Activated naive CD4-positive, alpha-beta T cell treated with anti-CD3 and anti-CD28 coated beads, Interleukin-2, amount 10 ng/mL, durations not matched to agents 7 days and 5 days (primary cell): ENCODE measurements around the gene ATL3.
"Not testable (repeated sequence)": the region's sequence is repeated elsewhere in the genome, so short reads cannot be mapped to it uniquely, and the experiment has no call there.

Experiments
- CTCF ChIA-PET: fragments of 350-600 bp; sonication (Branson Sonifier 250); formaldehyde crosslinking; loops from one replicate; lab custom pipeline; 2021; ENCODE audit warnings: antibody characterized with exemption; lab: Charles Lee
- DNase-seq: peaks from one replicate; pipeline ENCODE4 v3.0.0-alpha.2; 2020
- H3K27ac Mint-ChIP-seq: one replicate; pipeline ENCODE4 v1.8.0; 2021; ENCODE audit warnings: mild to moderate bottlenecking, moderate library complexity, mixed read lengths
- H3K27me3 Mint-ChIP-seq: one replicate; pipeline ENCODE4 v1.8.0; 2021; ENCODE audit warnings: mild to moderate bottlenecking, mixed read lengths
- H3K36me3 Mint-ChIP-seq: one replicate; pipeline ENCODE4 v1.8.0; 2021; ENCODE audit warnings: mixed read lengths
- H3K4me1 Mint-ChIP-seq: one replicate; pipeline ENCODE4 v1.8.0; 2021; ENCODE audit warnings: mixed read lengths
- H3K4me3 Mint-ChIP-seq: one replicate; pipeline ENCODE4 v1.8.0; 2021; ENCODE audit warnings: mild to moderate bottlenecking, moderate library complexity, mixed read lengths
- H3K9me3 Mint-ChIP-seq: one replicate; pipeline ENCODE4 v1.8.0; 2021; ENCODE audit warnings: mixed read lengths

ATL3 gene

DNA sequence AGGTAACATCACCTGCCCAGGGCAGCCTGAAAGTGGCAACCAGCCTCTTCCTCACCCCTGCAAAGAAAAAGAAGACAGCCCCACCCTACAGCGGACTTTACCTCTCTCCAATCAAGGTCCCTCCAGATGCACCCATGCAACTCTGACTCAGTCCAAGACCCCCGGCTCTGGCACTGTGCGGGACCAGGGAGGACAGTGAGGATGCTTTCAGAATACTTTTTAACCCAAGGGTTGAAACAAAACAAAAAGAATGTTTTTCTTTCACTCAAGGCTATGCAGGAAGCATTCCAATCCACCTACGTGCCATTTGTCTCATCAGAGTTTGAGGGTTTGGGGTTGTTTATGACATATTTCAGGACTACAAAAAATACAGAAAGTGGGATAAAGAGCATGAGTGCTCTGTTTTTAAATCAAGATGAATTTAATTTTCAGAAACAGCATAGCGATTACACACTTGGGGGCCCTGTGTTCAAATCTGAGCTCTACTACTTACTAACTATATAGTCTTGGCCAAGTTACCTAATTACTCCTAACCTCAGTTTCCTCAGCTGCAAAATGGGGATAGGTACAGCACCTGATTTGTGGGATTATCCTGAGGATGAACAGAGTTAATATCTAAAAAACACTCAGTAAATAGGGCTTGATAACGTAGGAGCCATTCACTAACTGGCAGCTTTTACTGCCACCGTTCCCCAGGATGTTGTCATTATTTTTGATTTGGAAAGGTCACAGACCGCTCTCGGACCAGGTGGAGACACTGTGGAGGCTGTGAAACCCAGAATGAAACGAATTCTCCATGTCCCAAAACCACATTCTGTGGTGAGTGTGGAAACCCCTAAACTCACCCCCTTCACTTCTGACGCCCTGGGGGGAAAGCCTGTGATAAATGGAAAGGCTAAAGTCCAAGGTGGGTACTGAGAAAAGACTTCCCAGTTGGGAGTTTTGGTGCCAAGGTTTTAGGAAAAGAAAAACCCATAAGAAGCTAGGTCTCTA, 62.5 kb downstream of the ATL3 start:
- CTCF ChIA-PET: interaction anchor here (1.2 kb wide), 1 partner anchor 27 kb away, joined by 3 read pairs; no protein-coding TSS in a partner anchor
- H3K4me1 Mint-ChIP-seq: peaks cover 5% of the 10 kb centered on the region
- no peak for DNase-seq
- peaks cover 20% of the 10 kb centered on the region for H3K27me3 Mint-ChIP-seq
- no peaks in the 10 kb centered on the region for H3K9me3 Mint-ChIP-seq
- no peak overlapping the region for H3K4me3 Mint-ChIP-seq
- H3K36me3 Mint-ChIP-seq: no peaks in the 10 kb centered on the region
- H3K27ac Mint-ChIP-seq: no peak overlapping the region

- DNase-seq: no peak
- H3K4me1 Mint-ChIP-seq: no peaks in the 10 kb centered on the region
- no peaks in the 10 kb centered on the region for H3K36me3 Mint-ChIP-seq
- CTCF ChIA-PET: no interaction called here
- H3K27me3 Mint-ChIP-seq: peaks cover 3% of the 10 kb centered on the region
- H3K27ac Mint-ChIP-seq: no peak overlapping the region
- no peaks in the 10 kb centered on the region for H3K9me3 Mint-ChIP-seq
- H3K4me3 Mint-ChIP-seq: no peak overlapping the region
Measured at GRCh38 chr11:63603180-63603518, 68.0 kb downstream of the ATL3 start.

GRCh38 chr11:63602290-63603179, 68.6 kb downstream of the ATL3 start:
- H3K4me1 Mint-ChIP-seq, CTCF ChIA-PET, DNase-seq, H3K27me3 Mint-ChIP-seq, H3K27ac Mint-ChIP-seq, H3K4me3 Mint-ChIP-seq, H3K9me3 Mint-ChIP-seq, H3K36me3 Mint-ChIP-seq: not testable (repeated sequence)

GRCh38 chr11:63599211-63600122, 71.7 kb downstream of the ATL3 start:
- CTCF ChIA-PET: no interaction called here
- Mint-ChIP-seq H3K27ac (no peak overlapping the region), H3K4me1 (no peaks in the 10 kb centered on the region), H3K4me3 (no peak overlapping the region), H3K27me3 (no peaks in the 10 kb centered on the region), H3K36me3 (no peaks in the 10 kb centered on the region), H3K9me3 (no peaks in the 10 kb centered on the region)
- DNase-seq: no peak

DNA sequence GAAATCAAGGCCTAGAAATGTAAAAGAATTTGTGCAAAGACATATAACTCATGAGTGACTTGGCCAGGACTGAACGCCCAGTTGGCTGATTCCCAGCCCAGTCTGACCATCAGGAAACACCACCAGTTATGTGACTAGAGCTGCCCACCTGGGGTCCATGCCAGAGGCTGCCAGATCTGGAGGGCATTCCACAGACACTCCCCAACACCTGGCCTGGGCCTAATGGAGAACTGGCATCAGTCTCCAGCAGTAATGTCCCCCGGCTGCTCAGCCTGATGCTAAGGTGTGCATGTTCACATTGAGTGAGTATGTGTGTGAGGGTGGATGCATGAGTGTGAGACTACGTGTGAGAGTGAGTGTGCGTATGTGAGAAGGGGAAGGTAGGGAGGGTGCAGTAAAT, 72.6 kb downstream of the ATL3 start:
- Mint-ChIP-seq H3K9me3 (no peaks in the 10 kb centered on the region), H3K27me3 (no peaks in the 10 kb centered on the region), H3K4me3 (no peak overlapping the region), H3K36me3 (no peaks in the 10 kb centered on the region), H3K4me1 (no peaks in the 10 kb centered on the region), H3K27ac (no peak overlapping the region)
- CTCF ChIA-PET: no interaction called here
- no peak for DNase-seq

DNA sequence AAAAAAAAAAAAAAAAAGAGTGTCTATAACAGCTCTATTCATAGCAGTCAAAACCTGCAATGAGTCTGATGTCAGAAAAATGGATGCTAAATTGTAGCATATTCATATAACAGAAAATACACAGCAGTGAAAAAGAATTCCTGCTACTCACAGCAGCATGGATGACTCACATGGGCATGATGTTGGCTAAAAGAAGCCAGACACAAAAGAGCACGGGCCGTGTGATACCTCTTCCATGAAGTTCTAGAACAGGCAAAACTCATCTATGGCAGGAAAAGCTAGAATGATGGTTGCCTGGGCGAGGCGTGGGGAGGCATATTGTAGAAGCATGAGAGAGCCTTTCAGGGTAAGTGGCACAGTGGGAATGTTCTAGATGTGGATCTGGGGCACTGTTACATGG, 75.9 kb downstream of the ATL3 start:
- Mint-ChIP-seq H3K4me1 (no peaks in the 10 kb centered on the region), H3K9me3 (no peaks in the 10 kb centered on the region), H3K4me3 (no peak overlapping the region), H3K27ac (no peak overlapping the region), H3K36me3 (no peaks in the 10 kb centered on the region), H3K27me3 (peaks cover under 1% of the 10 kb centered on the region)
- no peak for DNase-seq
- CTCF ChIA-PET: no interaction called here

DNA sequence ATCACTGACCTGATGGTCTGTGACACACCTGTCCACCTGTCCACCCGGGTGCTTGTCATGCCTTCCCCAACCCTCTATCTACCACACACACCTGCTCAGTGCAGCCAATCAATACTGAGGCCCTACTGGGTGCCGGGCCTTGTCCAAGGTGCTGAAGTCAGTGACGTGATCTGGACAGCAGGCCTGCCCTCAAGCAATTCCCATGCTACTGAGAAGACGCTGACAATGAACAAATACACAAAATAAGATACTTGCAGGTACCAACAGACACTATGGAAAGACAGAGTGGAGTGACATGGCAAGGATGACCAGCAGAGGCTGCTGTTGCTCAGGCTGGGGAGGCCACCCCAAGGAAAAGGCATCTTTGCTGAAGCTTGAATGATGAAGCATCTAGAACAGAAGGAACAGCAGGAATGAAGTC, 78.2 kb downstream of the ATL3 start:
- peak; percentile 25 for DNase-seq
- no peaks in the 10 kb centered on the region for H3K9me3 Mint-ChIP-seq
- no peak overlapping the region for H3K4me3 Mint-ChIP-seq
- no peaks in the 10 kb centered on the region for H3K36me3 Mint-ChIP-seq
- H3K27ac Mint-ChIP-seq: no peak overlapping the region
- H3K27me3 Mint-ChIP-seq: peaks cover 4% of the 10 kb centered on the region
- H3K4me1 Mint-ChIP-seq: no peaks in the 10 kb centered on the region
- CTCF ChIA-PET: no interaction called here

- no peak for DNase-seq
- no peaks in the 10 kb centered on the region for H3K9me3 Mint-ChIP-seq
- H3K27ac Mint-ChIP-seq: no peak overlapping the region
- H3K4me1 Mint-ChIP-seq: no peaks in the 10 kb centered on the region
- no peaks in the 10 kb centered on the region for H3K36me3 Mint-ChIP-seq
- peaks cover 4% of the 10 kb centered on the region for H3K27me3 Mint-ChIP-seq
- CTCF ChIA-PET: no interaction called here
- no peak overlapping the region for H3K4me3 Mint-ChIP-seq
Measured at GRCh38 chr11:63590024-63590788, 81.0 kb downstream of the ATL3 start.

DNA sequence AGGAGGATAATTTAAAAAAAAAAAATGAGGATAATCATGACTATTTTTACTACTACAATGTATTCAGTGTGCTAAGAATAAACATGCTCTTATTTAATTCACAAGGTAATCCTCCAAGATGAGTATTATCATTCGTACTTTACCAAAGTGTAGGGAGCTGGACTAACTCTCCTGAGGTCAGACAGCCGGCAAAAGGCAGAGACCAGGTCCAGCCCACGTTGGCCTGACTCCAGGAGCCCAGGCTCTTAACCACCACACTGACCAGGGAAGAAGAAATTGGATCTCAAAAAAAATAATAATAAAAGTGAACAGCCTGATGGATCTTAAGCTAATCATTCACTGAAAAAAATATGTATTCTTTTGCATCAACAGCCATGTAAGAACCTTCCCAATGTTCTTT, 82.2 kb downstream of the ATL3 start:
- H3K36me3 Mint-ChIP-seq: no peaks in the 10 kb centered on the region
- no peak overlapping the region for H3K27ac Mint-ChIP-seq
- CTCF ChIA-PET: no interaction called here
- H3K9me3 Mint-ChIP-seq: no peaks in the 10 kb centered on the region
- no peak for DNase-seq
- H3K4me1 Mint-ChIP-seq: no peaks in the 10 kb centered on the region
- no peak overlapping the region for H3K4me3 Mint-ChIP-seq
- H3K27me3 Mint-ChIP-seq: peaks cover 4% of the 10 kb centered on the region

GRCh38 chr11:63586451-63587166, 84.6 kb downstream of the ATL3 start:
- Mint-ChIP-seq H3K4me1 (peaks cover 16% of the 10 kb centered on the region), H3K36me3 (no peaks in the 10 kb centered on the region), H3K27ac (no peak overlapping the region), H3K9me3 (peaks cover 9% of the 10 kb centered on the region), H3K4me3 (no peak overlapping the region), H3K27me3 (peaks cover 4% of the 10 kb centered on the region)
- DNase-seq: no peak
- CTCF ChIA-PET: no interaction called here

DNA sequence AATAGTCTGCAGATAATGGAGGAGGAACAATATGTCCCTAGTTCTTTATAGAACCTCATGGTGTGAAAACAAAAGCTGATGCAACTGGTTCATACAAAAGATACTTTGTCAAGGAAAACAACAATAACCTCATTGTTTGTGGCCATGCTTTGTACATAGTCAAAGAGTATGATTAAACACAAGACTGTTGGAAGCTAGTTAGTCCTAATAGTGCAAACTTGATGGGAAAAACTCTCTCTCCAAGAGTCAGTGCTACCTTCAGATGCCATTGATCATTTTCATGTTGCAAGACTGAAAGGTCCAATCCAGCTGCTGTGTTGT, 87.9 kb downstream of the ATL3 start:
- H3K4me3 Mint-ChIP-seq: no peak overlapping the region
- no peak for DNase-seq
- no peaks in the 10 kb centered on the region for H3K27me3 Mint-ChIP-seq
- CTCF ChIA-PET: interaction anchor here (1.2 to 1.9 kb wide), 3 partner anchors 16 to 104 kb away, joined by 3 to 6 read pairs (median 5); no protein-coding TSS in a partner anchor
- peaks cover 13% of the 10 kb centered on the region for H3K36me3 Mint-ChIP-seq
- H3K27ac Mint-ChIP-seq: no peak overlapping the region
- peaks cover 16% of the 10 kb centered on the region for H3K4me1 Mint-ChIP-seq
- H3K9me3 Mint-ChIP-seq: peaks cover 28% of the 10 kb centered on the region

DNA sequence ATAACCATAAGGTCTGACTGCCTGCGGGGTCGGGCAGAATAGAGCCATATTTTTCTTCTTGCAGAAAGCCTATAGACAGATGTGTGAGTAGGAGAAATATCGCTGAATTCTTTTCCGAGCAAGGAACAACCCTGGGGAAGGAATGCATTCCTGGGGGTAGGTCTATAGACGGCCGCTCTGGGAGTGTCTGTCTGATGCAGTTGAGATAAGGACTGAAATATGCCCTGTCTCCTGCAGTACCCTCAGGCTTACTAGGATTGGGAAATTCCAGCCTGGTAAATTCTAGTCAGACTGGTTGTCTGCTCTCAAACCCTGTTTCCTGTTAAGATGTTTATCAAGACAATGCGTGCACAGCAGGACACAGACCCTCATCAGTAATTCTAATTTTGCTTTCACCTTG, 90.0 kb downstream of the ATL3 start:
- Mint-ChIP-seq H3K9me3 (peaks cover 30% of the 10 kb centered on the region), H3K4me1 (peaks cover 16% of the 10 kb centered on the region), H3K36me3 (peaks cover 13% of the 10 kb centered on the region)
- CTCF ChIA-PET, H3K27me3 Mint-ChIP-seq, H3K4me3 Mint-ChIP-seq, H3K27ac Mint-ChIP-seq, DNase-seq: not testable (repeated sequence)

GRCh38 chr11:63578882-63579281, 92.3 kb downstream of the ATL3 start:
- Mint-ChIP-seq H3K36me3 (peaks cover 15% of the 10 kb centered on the region), H3K4me1 (peaks cover 33% of the 10 kb centered on the region), H3K9me3 (peaks cover 30% of the 10 kb centered on the region)
- H3K4me3 Mint-ChIP-seq, CTCF ChIA-PET, DNase-seq, H3K27ac Mint-ChIP-seq, H3K27me3 Mint-ChIP-seq: not testable (repeated sequence)
